Stimulated activated CD4-positive, alpha-beta T cell treated with anti-CD3 and anti-CD28 coated beads, Interleukin-12 subunit alpha, Interleukin-12 subunit beta, amount 100 ng/mL, for 24 hours (primary cell): ENCODE measurements around the gene SEC14L1.

Experiments
- DNase-seq, 2 experiments: peaks; one replicate each; pipeline ENCODE4 v3.0.0-alpha.2; 2020; ENCODE audit warnings: low read depth in 2 of 2

Gene SEC14L1

GRCh38 chr17:77213778-77214132 lies 73.0 kb downstream of the SEC14L1 start:
- no peak for DNase-seq

GRCh38 chr17:77214328-77214727 lies 73.6 kb downstream of the SEC14L1 start:
- DNase-seq = no peak

GRCh38 chr17:77214743-77215142 lies 74.0 kb downstream of the SEC14L1 start:
- no peak for DNase-seq

- no peak for DNase-seq
Measured at GRCh38 chr17:77215281-77215680, 74.5 kb downstream of the SEC14L1 start.

GRCh38 chr17:77216486-77216885 lies 75.7 kb downstream of the SEC14L1 start:
- DNase-seq = no peak

DNA sequence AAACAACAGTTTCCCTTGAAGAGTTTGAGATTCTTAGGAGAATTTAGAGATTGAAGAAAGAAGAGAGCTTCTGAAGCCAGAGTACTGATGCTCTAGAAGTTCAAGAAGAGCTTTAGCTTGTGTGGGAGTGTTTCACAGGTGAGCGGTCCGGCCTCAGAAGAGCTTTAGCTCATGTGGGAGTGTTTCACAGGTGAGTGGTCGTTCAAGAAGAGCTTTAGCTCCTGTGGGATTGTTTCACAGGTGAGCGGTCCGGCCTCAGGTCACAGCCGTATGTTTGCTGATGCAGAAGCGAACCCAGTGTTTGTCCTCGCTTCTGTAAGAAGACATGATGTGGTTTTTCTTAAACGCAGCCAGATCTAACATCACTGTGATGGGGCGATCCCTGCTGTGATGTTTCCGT lies 76.4 kb downstream of the SEC14L1 start:
- DNase-seq = no peak

DNA sequence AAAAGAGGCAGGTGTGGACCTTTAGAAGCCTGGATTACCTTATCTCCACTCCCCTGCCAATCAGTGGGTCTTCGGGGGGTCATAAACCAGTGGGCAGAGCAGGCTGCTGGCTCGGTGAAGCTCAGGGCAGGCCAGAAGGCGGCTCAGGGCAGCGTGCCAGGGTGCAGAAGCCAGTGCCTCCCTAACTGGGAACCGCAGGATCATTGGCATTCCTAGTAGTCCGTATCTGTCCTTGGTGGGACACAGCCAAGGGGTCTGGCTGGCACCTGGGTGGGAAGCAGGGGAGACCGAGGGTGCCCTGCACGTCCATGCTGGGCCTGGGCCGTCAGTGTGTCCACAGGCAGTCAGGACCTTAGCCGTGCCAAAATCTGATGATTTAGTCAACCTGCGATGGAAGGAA lies 76.8 kb downstream of the SEC14L1 start:
- DNase-seq = no peak

DNA sequence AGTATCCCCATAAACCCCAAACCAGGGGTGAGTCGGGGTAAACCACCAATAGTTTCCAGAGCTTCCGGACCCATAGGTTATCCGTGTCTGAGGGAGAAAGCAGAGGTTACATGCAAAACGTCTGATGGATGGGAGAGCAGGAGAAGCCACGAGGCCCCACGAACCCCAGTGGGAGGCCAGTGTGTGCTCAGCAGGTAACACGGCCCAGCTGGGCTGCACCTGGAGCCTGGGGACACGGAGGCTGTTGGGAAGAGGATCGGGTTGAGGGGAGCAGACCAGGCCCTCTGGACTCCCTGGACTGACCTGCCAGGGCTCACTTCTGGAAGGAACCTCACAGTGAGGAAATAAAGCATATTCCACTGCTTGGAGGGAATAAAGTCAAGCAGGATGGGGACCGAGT lies 78.1 kb downstream of the SEC14L1 start:
- DNase-seq = no peak

GRCh38 chr17:77222356-77222755 lies 81.6 kb downstream of the SEC14L1 start:
- DNase-seq = no peak

DNA sequence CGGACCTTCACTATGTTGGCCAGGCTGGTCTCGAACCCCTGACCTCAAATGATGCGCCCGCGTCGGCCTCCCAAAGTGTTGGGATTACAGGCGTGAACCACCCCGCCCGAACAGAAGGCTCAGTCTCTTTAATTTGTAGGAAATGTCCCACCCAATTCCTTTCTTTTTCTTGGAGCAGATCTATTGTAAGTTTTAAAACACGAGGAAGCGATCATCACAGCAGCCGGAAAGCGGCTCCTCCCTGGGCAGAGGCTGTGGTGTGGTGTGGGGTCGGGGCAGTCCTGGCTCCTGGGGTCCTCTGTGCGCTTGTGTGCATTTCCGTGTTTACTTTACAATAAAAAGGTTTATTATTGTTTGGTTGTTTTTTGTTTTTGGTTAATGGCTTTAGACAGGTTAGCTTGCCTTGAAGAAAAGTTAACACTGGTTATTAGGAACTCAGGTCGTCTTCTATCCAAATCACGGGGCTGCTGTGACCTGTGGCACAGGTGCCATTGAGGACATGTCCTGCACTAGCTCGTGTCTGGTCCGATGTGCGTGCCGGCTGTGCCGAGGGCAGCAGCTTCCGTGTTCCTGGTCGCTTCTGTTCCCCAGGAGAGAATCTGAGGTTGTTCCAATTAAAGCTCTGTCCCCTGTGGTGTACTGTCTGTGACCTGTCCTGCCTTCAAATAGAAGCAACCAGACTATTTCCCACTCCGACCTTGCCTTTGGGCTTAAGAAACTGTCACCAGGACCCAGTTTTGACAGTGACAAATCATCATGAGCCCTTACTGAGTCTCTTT lies 83.1 kb downstream of the SEC14L1 start:
- DNase-seq = no peak

GRCh38 chr17:77225265-77225664 lies 84.5 kb downstream of the SEC14L1 start:
- no peak for DNase-seq

DNA sequence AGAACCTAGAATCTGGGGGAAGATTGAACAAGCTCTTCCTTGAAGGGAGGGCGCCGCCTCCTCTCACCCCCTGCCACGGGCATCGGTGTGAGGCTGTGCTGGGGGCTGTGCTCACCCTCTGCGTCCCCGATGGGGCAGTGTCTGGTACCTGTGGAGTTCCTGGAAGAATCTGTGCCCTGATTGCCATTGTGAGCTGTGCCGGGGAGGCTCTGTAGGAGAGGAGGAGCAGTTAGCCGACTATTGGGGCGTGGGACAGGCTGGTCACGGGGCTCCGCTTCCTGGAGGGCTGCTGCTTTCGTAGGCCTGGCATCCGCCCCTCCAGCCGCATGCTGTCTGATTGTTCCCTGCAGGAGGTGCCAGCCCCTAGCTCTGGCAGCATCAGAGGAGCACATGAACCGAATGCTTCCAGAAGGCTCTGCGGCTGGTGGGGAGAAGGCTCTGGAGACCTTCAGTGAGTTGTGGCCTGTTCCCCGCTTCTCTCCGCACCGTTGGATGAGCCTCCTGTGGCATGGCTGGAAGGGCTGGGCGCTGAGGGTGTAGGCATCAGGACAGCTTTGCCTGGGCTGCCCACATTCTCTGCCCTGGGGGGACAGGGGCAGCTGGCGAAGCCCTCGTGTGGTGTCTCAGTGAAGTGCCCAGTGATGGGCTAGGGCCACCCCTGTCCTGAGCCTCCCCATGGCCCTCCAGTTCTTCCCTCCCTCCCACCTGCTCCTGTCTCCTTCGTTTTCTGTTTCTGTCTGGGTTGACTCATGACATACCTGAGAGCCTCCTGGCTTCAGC lies 86.9 kb downstream of the SEC14L1 start:
- DNase-seq = no peak

DNA sequence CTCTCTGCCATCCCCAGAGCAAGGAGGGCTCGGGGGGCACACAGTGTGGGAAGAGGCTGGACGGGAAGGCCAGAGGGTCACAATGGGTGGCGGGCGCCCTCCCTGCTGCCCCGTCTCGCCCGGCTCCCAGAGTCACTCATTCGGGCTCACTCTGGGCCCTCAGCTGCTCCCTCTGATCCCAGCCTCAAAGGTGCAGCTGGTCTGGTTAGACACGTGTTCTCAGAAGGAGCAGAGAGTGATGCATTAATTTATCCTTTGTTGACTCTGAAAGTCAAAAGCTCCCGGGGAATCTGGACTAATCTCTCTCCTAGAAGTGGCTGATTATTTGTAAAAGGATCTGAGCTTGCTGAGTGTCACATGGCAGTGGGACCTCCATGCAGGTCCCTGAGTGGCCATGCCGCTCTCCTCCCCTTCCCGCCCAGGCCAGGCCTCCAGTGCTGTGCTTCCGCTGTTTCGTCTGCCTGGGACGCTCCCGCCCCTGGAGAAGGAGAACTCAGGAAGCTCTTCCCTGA lies 87.5 kb downstream of the SEC14L1 start:
- no peak for DNase-seq

- no peak for DNase-seq
Measured at GRCh38 chr17:77228816-77229215, 88.0 kb downstream of the SEC14L1 start.

GRCh38 chr17:77229786-77230435 lies 89.1 kb downstream of the SEC14L1 start:
- no peak for DNase-seq

GRCh38 chr17:77230436-77230830 lies 89.7 kb downstream of the SEC14L1 start:
- no peak for DNase-seq

DNA sequence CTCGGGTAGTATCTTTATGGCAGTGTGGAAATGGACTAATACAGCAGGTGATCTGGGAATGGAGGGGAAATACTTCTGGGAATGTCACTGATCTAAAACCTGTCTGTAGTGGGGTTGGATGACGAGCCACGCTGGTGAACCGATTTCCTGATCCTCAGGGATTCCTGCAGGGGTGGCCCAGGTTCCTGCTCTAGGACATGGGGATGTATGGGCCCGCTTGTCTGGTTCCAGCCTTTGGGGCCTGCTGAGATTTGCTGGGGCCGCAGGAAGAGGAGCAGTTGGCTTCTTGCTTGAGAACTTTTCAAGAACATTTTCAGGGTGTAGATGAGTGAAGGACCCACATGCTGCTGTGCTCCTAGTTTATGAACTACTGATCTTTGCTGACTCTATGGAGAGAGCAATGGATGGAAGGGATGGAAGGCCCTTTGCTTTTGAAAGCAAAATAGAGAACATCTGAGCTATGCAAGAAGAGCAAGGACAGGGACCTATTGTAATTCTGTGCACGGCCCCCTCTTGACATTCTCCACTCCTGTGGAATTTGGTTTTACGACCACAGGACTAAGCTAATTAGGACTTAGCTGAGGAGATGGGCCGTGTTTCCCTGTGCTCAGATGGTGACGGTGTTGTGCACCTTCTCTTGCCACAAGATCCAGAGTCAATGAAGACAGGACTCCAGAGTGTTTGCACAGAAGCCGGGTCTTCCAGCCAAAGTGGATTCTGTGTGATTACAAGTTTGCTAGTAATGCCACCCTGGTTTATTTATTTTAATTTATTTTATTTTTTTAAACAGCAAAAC lies 90.5 kb downstream of the SEC14L1 start:
- DNase-seq = no peak

DNA sequence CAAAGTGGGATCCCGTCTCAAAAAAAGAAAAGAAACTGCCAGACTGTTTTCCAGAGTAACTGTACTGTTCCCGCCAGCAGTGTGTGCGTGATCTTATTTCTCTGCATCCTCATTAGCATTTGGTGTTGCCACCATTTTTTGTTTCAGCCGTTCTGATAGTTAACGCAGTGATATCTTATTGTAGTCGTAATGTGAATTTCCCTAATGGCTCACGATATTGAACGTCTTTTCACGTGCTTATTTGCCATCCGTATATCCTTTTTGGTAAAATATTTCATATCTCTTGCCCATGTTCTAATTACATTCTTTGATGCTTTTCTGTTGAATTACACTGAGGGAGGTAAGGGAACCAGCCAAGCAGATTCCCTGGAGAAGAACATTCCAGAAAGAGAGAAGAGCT lies 92.4 kb downstream of the SEC14L1 start:
- no peak for DNase-seq

DNA sequence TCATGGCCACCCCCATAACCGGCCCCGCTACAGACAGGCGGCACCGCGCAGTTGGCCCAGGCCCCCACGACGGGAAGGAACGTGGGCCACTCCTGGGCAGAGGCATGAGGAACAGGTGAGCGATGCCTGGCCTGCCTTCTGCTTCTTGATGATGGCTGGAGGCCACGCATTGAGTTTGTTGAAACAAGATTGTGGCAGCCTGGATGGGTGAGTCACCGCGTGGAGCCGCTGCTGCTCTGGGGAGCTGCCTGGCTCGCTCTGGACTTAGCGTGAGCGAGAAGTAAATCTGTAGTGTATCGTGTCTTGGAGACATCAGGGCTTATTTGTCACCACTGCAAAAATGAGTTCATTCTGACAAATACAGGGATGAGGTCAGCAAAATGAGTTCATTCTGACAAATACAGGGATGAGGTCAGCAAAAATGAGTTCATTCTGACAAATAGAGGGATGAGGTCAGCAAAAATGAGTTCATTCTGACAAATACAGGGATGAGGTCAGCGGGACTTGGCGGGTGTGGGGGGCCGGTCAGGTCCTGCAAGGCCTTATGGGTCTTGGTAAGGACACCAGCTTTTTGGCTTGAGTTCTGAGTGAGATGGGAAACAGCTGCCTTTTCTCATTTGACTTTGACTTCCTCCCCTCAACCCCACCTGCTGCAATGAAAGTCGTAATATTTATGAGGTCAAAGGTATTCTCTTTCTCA lies 93.0 kb downstream of the SEC14L1 start:
- DNase-seq = no peak

DNA sequence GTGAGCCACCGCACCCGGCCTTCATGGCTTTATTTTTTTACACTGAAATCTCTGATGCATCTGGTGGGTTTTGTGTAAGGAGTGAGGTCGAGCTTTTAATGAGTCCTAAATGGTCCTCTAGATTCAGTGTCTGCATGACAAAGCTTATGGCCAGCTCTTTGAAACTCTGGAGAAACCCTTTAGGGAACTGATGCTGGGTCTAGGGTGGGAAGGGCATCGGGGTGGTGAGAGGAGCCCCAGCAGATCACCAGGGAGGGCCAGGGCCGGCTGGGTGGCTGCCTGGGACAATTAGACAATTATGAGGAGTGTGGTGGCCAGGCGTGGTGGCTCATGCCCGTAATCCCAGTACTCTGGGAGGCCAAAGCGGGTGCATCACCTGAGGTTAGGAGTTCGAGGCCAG lies 93.9 kb downstream of the SEC14L1 start:
- no peak for DNase-seq

DNA sequence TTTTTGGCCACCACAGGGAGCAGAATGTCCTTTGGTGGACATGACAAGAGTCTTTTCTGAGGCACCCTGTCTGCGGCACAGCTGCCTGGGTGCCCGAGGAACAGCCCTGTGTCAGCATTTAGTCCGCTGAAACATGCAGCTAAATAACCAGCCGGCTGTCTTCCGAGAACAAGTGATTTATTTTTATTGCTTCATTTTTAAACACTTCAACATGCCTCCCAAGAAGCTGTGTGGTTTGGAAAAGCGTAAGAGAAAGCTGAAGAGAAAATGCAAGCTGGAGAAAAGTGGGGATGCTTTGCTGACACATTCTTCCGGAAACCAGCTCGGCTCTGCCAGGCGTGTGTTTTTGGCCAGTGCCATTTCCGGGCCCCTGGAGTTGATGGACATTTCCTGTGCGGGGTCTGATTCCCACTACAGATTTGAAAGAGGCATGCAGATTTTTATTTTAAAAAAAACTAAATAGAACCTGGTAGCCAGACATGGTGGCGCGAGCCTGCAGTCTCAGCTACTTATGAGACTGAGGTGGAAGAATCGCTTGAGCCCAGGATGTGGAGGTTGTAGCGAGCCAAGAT lies 94.7 kb downstream of the SEC14L1 start:
- DNase-seq = no peak
